GM18502 (cell line): Measurements from ENCODE around the gene EYS.

Experiments used
- ATAC-seq: cut with Tn5 transposase; IDR thresholded peaks from one replicate; pipeline ENCODE4 v1.9.1; 2021; ENCODE audit warnings: mild to moderate bottlenecking; ENCODE audit not compliant: unreplicated experiment, poor library complexity

Gene EYS

DNA sequence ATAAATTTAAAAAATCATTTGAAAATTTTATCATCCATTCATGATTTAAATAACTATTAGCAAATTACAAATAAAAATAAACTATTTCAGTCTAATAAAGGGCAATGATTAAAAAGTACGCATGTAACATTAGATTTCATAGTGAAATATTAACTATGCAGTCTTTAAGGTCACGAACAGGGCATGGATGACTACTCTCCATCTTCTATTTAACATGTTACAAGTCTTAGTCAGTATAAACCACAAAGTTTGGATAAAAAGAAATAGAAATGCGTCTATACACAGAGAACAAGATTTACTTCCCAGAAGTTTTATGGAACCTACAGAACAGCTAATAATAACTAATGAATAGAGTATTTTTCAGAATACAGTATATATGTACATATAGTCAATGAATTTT, 1016.0 kb downstream of the EYS start:
- no peak for ATAC-seq

DNA sequence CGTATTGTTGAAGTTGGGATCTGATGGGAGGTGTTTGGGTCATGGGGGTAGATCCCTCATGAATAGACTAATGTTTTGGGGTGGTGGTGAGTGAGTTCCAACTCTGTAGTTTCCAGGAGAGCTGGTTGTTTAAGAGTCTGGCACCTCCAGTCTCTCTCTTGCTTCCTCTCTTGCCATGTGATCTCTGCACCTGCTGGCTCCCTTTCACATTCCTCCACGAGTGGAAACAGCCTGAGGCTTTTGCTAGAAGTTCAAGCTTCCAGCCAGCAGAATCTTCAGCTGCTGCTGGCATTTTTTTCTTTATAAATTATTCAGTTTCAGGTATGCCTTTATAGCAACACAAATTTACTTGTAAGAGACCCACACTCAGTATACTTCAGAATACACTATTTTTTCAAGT, 1021.6 kb downstream of the EYS start:
- ATAC-seq: no peak

DNA sequence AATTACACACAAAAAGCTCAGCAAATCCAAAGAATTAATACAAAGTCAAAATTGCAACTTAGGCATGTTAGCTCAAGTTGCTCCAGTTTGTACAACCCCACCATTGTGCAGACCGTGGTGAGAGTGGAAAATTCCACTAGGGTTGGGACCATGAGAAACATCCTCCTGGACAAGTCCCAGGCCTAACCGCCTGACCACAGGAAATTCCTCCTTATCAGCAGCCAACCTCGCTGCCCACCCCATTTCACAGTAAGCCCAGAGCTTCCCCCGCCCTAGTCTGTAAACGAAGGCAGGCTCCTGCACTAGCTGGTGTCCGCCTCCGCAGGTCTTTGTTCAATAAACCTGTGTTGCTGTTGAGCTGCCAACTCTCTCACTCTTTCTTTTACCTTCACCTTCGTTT, 1023.3 kb downstream of the EYS start:
- no peak for ATAC-seq

DNA sequence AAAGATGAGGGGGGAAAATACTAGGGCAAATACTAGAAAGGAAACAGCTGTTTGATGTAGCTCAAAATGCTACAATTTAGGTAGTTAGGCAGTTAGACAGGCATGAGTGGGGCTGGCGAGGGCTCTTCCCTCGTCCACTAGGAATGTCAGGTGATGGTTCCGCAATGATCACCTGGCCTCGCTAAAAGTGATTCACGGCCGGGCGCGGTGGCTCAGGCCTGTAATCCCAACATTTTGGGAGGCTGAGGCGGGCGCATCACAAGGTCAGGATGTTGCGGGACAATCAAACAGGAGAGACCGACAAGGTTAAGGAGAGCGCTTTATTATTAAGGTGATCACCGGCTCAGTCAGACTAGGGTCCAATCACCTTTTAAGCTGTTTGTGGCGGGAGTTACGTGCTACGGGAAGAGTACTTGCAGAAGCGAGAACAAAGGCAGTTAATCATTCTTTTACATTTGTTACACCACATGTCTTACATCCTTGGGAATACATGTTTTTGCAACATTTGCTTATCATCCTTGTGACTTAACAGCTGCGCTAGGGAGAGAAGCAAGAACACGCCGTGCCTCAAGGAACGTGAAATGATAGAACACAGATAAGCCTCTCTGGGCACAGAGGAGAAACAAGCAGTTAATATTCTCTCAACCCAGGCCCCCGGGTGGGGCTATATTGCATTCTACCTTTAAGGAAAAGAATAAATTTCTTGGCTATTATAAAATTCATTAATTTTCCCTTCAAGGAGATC, 1025.4 kb downstream of the EYS start:
- no peak for ATAC-seq

DNA sequence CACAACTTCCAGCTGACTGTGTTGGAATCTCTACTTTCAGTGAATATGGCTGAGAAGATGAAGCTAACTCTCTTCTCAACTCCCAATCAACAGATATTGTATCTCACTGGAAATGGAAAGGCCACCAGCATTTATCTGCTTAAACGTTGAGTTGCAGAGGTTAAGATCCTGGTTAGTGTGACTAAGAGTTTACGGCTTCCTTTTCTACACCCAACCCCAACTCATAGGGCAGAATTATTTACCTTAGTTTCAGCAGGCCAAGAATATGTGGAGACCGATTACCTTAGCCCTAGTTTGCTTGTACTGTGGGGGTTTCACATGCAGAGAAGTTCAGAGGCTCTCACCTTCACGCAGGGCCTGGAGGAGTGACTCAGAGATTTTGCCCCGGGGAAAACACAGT, 1026.6 kb downstream of the EYS start:
- no peak for ATAC-seq

DNA sequence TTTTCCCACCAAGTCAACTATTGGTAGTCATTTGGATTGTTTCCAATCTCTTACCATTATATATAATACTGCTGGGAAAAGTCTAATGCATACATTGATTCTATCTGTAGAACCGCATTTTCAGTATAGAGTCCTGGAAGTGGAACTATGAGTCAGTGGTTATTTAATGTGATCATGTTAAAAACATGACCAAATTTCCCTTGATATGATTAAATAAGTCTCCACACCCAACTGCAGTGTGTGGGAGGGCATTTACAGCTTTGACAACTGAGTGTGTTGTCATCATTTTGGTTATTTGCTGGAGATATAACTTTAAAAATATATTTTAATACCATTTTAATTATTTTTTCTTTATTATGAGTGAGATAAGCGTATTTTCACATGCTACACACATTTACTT, 1027.6 kb downstream of the EYS start:
- no peak for ATAC-seq

DNA sequence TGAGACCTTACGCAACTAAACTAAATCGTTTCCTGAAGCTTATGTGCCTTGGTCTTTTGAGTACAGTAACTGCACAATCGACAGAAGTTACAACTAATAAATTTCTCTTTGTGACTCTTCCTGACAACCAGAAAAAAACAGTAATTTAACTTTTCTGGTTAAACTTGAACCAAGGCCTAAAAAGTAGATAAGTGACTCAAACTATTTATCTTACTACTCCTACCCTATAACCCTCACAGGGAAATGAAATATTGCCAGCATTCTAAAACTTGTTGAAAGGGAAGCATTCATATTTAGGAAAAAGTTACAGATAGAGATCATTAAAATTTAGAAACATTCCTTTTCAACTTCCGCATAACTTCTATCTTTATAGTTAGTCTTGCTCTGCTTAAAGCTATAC, 1034.4 kb downstream of the EYS start:
- no peak for ATAC-seq

DNA sequence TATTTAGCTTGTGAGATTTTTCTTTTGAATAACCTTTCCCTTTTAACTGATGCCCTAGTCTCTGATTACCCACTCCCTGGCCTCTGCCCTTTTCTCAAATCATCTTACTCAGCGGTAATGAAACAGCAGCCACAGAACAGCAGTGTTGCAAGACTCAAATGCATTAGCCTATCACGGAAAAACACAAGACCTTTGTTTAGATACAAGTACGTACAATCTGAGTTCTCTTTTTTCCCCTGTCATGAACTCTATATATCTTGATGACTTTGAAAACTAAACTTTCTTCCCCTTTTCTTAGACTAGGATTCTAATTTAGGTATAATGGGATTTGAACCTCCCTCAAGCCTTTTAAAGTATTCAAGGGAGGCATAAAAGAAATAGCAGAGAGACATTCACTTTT, 1034.9 kb downstream of the EYS start:
- no peak for ATAC-seq

DNA sequence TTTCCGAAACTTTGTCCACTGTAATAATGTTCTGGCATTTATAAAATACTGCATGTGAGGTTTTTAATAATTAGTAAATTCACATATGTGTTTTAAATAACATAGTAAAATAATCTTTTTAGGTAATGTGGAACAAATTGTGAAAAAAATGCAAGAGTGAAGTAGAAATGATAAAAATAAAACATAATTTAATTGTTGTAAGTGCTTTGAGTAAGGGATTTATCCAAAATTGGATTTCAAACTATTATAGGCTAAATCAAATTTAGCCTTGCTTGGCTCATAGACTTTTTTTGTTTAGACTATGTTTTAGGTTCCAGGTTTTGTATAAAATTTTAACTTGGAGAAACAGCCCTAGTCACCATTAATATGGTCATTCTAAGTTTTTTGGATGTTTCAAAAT, 1041.9 kb downstream of the EYS start:
- ATAC-seq: no peak

DNA sequence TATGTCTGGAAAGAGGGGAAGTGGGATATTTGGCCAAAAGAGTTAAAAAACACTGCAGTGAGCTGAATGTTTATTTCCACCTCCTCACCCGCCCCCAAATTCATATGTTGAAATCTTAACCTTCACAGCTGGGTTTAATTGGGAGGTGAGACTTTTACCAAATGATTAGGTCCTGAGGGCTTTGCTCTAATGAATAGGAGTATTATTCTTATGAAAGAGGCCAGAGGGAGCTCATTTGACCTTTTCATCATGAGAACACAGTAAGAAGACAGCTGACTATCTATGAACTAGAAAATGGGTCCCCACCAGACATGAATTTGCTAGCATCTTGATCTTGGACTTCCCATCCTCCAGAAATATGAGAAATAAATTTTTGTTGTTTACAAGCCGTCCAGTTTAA, 1042.5 kb downstream of the EYS start:
- no peak for ATAC-seq

DNA sequence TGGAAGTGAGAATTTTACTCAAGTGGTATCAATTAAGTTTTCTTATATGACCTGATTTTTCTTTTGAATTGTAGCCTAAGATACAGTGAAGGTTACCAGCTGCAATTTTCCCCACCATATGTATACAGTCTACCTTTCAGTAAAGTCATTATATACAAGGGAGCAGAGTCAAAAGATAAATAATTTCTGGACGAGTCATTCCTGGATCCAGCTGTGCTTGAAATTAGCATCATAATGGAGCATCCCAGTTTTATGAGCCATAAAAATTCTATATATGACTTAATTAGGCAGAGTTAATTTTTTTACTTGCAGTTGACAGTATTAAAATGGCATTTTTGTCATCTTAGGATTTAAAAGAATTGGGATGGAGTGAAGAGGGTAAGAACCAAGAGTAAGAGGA, 1063.0 kb downstream of the EYS start:
- ATAC-seq: no peak

DNA sequence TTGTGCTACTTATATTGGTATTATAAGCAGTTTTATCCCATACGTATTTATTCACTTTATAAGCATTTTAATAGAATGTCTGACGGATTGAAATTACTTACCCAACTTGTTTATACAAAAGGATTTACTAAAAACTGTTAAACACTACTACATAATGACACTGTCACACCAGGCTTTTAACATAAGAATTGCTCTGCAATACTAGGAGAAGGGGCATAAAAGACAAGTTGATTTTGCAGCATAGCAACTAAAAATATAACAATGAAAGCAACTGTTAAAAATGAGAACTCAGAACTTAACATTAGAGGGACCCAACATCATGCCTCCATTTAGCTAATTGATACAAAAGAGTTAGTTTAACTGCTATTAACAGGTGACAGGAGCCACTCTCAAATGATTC, 1076.1 kb downstream of the EYS start:
- ATAC-seq: no peak

DNA sequence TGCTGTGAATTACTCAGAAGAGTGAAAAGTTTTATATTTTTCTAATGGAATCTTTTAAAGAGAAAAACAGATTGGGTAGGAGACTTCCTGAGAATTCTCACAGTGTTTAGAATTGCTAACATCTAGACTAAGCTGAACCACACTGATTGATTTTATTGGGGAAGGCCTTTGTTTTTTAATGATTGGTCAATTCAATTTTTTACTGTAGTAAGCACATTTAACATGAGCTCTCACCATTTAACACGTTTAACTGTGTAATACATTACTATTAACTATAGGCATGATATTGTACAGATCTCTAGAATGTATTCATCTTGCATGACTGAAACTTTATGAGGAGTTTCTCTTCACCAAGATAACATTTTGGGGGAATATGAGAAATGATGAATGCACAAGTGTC, 1084.1 kb downstream of the EYS start:
- no peak for ATAC-seq

DNA sequence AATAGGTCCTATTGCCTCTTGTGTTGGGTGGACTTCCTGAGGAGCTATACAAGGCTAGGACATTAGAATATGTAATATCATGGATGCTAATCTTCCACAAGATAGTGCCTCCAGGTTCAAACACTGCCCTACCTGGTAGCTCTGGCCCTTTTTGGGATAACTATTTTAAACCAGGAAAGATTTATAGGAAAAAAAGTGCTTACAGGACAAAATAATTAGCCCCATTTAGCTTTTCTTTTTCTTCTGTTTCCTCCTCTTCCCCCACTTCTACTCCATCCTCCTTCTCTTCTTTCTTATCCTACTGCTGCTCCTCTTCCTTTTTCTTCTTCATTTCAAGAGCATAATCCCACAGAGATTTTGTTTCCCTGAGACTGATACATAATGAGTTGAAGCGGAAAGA, 1104.0 kb downstream of the EYS start:
- ATAC-seq: no peak

DNA sequence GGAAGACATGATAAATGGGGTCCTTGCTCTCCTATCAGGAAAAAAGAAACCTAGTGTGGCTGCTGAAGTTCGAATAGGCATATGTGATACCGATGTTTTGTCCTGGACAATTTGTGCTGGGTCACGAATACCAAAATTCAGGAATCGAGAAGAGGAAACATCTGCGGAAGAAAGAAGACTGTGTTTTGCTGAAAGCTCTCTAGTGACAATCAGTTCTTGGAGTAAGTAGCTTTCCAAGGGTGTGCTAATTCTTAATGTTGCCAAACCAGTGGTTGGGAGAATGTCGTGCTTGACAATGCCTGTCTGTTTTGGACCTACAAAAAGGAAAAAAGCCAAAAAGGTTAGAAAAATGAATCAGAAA, 1115.4 kb downstream of the EYS start:
- no peak for ATAC-seq

DNA sequence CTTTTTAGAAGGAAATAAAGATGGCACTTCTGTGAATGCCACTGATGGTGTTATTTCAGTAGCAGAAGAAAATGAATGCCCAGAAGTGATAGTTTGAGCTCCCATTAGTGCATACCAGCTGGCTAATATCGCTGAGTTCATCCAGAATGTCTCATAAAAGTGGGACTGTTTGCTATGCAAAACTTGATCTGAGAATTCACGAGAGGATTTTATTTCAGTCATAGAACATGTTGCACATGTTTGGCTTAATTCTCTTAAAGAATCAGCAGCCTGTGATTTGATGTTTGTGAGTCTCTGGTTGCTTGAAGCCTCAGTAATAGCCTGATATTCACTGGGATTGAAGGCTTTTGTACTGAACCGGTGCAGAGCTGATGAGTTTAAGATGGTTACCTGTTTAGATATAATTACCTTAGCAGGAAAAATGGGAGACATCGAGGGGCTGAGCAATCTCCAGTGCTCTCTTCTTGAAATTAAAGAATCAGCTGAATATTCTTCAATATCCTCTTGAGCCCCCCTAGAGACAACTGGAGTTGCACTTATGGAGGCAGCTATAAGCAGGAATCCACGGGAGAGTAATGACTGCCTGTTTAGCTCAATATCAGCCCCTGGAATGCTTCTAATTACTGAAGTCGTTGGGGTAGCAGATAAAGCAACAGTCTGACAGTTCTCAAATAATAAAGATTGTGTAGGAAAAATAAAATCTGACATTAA, 1115.9 kb downstream of the EYS start:
- no peak for ATAC-seq

DNA sequence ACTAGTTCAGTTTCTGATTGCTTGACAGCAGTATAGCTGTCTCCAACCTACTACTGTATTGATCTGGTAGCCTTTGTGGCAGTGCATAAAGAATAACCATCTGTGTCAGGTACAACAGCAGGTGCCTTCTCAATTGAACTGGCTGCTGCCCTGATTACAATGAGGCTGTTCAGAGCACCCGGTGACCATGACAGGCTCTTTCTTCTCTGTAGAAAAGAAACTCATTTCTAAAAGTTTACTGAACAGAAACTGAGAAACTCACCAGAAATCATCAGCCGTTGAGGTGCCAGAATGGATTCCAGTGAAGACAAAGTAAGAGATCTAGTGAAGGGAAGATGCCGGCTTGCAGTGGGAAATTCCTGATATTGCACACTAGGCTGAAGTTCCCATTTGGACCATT, 1117.1 kb downstream of the EYS start:
- ATAC-seq: no peak

DNA sequence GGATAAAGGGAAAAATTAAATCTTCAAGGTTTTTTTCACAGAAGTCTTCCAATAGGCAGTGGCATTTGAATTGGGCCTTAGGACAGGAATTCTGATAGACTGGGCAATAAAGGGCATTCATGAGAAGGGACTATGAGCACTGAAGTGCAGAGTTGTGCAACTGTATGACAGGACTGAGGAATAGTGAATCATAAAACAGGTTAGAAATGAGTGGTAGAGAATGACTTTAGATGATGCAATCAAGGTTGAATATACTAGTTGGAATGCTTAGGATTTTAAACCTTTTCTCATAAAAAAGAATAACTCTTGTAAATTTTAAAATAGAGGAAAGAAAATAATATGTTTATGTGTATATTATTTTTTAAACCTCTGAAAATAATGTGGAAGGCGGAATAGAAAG, 1126.7 kb downstream of the EYS start:
- ATAC-seq: no peak

DNA sequence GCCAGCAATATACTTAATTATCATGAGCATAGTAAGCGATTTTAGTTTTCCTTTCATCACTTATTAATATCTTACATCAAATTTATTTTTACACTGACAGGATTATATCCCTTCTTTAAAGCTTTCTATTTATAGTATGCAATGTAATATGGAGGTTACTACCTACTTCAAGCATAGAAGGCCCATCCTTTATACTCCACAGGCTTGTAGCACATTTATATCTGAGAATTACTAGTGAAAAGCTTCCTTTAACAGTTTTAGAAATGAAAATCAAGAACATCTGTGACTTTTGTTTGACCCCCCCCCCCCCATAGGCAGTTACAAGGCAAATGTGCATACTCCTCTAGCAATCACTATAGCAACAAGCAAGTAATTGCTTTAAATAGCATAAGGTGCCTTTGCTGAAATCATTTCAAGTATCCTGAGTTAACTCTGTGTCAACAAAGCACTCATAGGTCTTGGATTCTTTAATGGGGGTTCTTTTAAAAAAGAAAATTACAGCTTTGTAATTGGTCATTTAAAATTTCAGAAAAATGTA, 1153.7 kb downstream of the EYS start:
- ATAC-seq: no peak

DNA sequence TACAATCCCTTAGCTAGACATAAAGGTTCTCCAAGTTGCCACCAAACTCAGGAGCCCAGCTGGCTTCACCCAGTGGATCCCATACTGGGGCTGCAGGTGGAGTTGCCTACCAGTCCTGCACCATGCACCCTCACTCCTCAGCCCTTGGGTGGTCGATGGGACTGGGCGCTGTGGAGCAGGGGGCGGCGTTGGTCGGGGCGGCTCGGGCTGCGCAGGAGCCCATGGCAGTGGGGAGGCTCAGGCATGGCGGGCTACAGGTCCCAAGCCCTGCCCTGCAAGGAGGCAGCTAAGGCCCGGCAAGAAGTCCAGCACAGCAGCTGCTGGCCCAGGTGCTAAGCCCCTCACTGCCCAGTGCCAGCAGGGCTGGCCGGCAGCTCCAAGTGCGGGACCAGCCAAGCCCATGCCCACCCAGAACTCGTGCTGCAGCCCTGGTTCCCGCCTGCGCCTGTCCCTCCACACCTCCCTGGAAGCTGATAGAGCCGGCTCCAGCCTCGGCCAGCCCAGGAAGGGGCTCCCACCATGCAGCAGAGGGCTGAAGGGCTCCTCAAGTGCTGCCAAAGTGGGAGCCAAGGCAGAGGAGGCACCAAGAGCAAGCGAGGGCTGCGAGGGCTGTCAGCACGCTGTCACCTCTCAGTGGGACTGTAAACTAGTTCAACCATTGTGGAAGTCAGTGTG, 1159.3 kb downstream of the EYS start:
- no peak for ATAC-seq

DNA sequence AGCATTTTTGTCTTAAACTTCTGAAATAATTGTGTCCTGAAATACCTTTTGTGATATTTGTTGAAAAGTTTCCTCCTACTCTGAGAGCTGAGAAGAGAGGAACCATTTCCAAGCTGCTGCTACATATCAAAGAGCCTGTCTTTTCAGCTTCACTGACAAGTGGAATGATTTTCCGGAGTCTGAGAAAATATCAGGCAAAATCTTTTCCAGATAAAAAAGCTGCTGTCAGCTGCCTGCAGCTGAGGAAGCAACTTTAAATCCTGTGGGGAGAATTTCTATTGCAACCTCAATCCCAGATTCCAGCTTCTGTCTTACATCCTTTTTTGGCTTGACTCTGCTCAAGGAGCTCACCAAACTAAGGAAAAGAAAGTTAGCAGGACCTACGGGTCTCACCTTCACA, 1167.1 kb downstream of the EYS start:
- ATAC-seq: no peak
